ENCODE results near the gene PHF20.

DNA sequence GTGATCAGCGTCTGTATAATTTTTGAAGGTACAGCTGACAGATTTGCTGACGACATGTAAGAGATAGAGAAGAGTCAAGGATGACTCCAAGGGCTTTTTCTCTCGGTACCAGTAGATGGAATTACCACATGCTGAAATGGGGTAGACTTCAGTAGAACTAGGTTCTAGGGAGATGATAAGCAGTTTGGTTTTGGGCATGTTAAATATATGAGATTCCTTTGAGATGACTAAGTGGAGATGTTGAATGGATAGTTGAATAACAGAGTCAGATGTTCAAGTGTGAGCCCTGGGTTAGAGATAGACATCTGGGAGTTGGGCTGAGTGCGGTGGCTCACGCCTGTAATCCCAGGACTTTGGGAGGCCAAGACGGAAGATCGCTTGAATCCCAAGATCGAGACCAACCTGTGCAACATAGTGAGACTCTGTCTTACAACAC, 50.0 kb downstream of the PHF20 start:
- TF ChIP-seq, protein P1, sequence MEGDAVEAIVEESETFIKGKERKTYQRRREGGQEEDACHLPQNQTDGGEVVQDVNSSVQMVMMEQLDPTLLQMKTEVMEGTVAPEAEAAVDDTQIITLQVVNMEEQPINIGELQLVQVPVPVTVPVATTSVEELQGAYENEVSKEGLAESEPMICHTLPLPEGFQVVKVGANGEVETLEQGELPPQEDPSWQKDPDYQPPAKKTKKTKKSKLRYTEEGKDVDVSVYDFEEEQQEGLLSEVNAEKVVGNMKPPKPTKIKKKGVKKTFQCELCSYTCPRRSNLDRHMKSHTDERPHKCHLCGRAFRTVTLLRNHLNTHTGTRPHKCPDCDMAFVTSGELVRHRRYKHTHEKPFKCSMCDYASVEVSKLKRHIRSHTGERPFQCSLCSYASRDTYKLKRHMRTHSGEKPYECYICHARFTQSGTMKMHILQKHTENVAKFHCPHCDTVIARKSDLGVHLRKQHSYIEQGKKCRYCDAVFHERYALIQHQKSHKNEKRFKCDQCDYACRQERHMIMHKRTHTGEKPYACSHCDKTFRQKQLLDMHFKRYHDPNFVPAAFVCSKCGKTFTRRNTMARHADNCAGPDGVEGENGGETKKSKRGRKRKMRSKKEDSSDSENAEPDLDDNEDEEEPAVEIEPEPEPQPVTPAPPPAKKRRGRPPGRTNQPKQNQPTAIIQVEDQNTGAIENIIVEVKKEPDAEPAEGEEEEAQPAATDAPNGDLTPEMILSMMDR (IDR thresholded peaks at IDR 0.05): no peak
- TF ChIP-seq POLR2A (IDR thresholded peaks at IDR 0.05) (no peak), POLR2AphosphoS5 (IDR thresholded peaks at IDR 0.05) (no peak), EP300 (IDR thresholded peaks at IDR 0.05) (no peak)

Measured in gastroesophageal sphincter (tissue), 3 donors.